Measurements from ENCODE around the gene CDS2. TPM values are rescaled to one million over a fixed set of nuclear protein-coding genes. Genes with fewer than 3 reads are reported as not detected.

The CDS2 gene
- total RNA-seq, 1 experiment from 2014 or later = 49.1 TPM

DNA sequence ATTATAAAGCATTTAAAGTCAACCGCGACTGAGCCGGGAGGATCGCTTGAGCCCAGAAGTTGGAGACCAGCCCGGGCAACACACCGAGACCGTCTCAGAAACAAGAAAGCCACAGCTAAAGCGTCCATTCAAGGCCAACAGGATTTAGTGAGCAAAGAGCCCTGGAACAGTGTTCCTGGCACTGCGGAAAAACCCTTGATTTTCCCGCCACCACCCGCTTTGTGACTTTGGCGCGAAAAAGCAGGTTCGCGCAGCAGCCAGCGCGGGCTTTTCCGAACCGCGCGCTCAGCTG lies 7.7 kb upstream of the CDS2 start:
- Mint-ChIP-seq H3K4me1 (peaks cover 43% of the 10 kb centered on the region), H3K27me3 (ENCODE audit: low read depth) (no peaks in the 10 kb centered on the region), H3K4me3 (peak overlapping the region; percentile 93), H3K27ac (peak overlapping the region; percentile 97), H3K9me3 (no peaks in the 10 kb centered on the region), H3K36me3 (peaks cover 49% of the 10 kb centered on the region)
- ChIA-PET CTCF (interaction anchor here (3.7 kb wide), 1 partner anchor 73 kb away, joined by 23 read pairs; no protein-coding TSS in a partner anchor), POLR2A (interaction anchor here (1.6 kb wide), 1 partner anchor 73 kb away, joined by 5 read pairs; no protein-coding TSS in a partner anchor)
- no peak for DNase-seq (ENCODE audit: low spot score)
- no peak for ATAC-seq
- TF ChIP-seq TEAD4 (CRISPR knock-in tag; IDR thresholded peaks at IDR 0.05) = peak; percentile 92; the same call in 1 of the 2 replicates
- peak; percentile 94; the same call in 1 of the 2 replicates for TF ChIP-seq ESRRA (CRISPR knock-in tag; IDR thresholded peaks at IDR 0.05; ENCODE audit: borderline replicate concordance)
- no peak; the same call in 1 of the 2 replicates for TF ChIP-seq GABPB1 (CRISPR knock-in tag; IDR thresholded peaks at IDR 0.05)
- TF ChIP-seq ZNF138 (CRISPR knock-in tag; conservative IDR thresholded peaks at IDR 0.05) = no peak
- TF ChIP-seq, protein P1, sequence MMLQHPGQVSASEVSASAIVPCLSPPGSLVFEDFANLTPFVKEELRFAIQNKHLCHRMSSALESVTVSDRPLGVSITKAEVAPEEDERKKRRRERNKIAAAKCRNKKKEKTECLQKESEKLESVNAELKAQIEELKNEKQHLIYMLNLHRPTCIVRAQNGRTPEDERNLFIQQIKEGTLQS (CRISPR knock-in tag; conservative IDR thresholded peaks at IDR 0.05) = peak; percentile 90
- peak; percentile 100; the same call in 1 of the 2 replicates for TF ChIP-seq E2F5 (CRISPR knock-in tag; IDR thresholded peaks at IDR 0.05)
- TF ChIP-seq, protein P2, sequence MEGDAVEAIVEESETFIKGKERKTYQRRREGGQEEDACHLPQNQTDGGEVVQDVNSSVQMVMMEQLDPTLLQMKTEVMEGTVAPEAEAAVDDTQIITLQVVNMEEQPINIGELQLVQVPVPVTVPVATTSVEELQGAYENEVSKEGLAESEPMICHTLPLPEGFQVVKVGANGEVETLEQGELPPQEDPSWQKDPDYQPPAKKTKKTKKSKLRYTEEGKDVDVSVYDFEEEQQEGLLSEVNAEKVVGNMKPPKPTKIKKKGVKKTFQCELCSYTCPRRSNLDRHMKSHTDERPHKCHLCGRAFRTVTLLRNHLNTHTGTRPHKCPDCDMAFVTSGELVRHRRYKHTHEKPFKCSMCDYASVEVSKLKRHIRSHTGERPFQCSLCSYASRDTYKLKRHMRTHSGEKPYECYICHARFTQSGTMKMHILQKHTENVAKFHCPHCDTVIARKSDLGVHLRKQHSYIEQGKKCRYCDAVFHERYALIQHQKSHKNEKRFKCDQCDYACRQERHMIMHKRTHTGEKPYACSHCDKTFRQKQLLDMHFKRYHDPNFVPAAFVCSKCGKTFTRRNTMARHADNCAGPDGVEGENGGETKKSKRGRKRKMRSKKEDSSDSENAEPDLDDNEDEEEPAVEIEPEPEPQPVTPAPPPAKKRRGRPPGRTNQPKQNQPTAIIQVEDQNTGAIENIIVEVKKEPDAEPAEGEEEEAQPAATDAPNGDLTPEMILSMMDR (IDR thresholded peaks at IDR 0.05) = no peak
- TF ChIP-seq JUN (CRISPR knock-in tag; IDR thresholded peaks at IDR 0.05) = peak; percentile 97
- TF ChIP-seq SP1 (CRISPR knock-in tag; conservative IDR thresholded peaks at IDR 0.05) = no peak; the same call in 1 of the 2 replicates
- 0 out of 2 replicates have a peak, but pooled peaks have one; percentile 69 for TF ChIP-seq ZBTB21 (CRISPR knock-in tag; IDR thresholded peaks at IDR 0.05; ENCODE audit: borderline replicate concordance)
- peak; percentile 90 for TF ChIP-seq FOXK1 (CRISPR knock-in tag; IDR thresholded peaks at IDR 0.05)
- no peak for TF ChIP-seq TP53 (CRISPR knock-in tag; IDR thresholded peaks at IDR 0.05)
- no peak for TF ChIP-seq KAT7 (CRISPR knock-in tag; IDR thresholded peaks at IDR 0.05; ENCODE audit: borderline replicate concordance)
- no peak for TF ChIP-seq ERG (CRISPR knock-in tag; IDR thresholded peaks at IDR 0.05)
- TF ChIP-seq HMGA2 (CRISPR knock-in tag; IDR thresholded peaks at IDR 0.05) = no peak
- 0 out of 2 replicates have a peak, but pooled peaks have one; percentile 83 for TF ChIP-seq FOXJ3 (CRISPR knock-in tag; IDR thresholded peaks at IDR 0.05; ENCODE audit: borderline replicate concordance)
- TF ChIP-seq, protein P3, sequence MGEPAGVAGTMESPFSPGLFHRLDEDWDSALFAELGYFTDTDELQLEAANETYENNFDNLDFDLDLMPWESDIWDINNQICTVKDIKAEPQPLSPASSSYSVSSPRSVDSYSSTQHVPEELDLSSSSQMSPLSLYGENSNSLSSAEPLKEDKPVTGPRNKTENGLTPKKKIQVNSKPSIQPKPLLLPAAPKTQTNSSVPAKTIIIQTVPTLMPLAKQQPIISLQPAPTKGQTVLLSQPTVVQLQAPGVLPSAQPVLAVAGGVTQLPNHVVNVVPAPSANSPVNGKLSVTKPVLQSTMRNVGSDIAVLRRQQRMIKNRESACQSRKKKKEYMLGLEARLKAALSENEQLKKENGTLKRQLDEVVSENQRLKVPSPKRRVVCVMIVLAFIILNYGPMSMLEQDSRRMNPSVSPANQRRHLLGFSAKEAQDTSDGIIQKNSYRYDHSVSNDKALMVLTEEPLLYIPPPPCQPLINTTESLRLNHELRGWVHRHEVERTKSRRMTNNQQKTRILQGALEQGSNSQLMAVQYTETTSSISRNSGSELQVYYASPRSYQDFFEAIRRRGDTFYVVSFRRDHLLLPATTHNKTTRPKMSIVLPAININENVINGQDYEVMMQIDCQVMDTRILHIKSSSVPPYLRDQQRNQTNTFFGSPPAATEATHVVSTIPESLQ (CRISPR knock-in tag; IDR thresholded peaks at IDR 0.05) = no peak
- TF ChIP-seq, protein P4, sequence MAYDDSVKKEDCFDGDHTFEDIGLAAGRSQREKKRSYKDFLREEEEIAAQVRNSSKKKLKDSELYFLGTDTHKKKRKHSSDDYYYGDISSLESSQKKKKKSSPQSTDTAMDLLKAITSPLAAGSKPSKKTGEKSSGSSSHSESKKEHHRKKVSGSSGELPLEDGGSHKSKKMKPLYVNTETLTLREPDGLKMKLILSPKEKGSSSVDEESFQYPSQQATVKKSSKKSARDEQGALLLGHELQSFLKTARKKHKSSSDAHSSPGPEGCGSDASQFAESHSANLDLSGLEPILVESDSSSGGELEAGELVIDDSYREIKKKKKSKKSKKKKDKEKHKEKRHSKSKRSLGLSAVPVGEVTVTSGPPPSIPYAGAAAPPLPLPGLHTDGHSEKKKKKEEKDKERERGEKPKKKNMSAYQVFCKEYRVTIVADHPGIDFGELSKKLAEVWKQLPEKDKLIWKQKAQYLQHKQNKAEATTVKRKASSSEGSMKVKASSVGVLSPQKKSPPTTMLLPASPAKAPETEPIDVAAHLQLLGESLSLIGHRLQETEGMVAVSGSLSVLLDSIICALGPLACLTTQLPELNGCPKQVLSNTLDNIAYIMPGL (CRISPR knock-in tag; IDR thresholded peaks at IDR 0.05) = 0 out of 2 replicates have a peak, but pooled peaks have one; percentile 18
- peak; percentile 97; the same call in 1 of the 2 replicates for TF ChIP-seq ZNF232 (CRISPR knock-in tag; IDR thresholded peaks at IDR 0.05)
- TF ChIP-seq AR (CRISPR knock-in tag; IDR thresholded peaks at IDR 0.05) = no peak
- TF ChIP-seq ZSCAN18 (CRISPR knock-in tag; IDR thresholded peaks at IDR 0.05) = no peak
- TF ChIP-seq MAX (CRISPR knock-in tag; IDR thresholded peaks at IDR 0.05) = no peak
- TF ChIP-seq NFE2L1 (CRISPR knock-in tag; IDR thresholded peaks at IDR 0.05) = peak; percentile 90
- TF ChIP-seq, protein P5, sequence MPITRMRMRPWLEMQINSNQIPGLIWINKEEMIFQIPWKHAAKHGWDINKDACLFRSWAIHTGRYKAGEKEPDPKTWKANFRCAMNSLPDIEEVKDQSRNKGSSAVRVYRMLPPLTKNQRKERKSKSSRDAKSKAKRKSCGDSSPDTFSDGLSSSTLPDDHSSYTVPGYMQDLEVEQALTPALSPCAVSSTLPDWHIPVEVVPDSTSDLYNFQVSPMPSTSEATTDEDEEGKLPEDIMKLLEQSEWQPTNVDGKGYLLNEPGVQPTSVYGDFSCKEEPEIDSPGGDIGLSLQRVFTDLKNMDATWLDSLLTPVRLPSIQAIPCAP (CRISPR knock-in tag; IDR thresholded peaks at IDR 0.05) = 0 out of 2 replicates have a peak, but pooled peaks have one; percentile 78
- TF ChIP-seq CREM (CRISPR knock-in tag; IDR thresholded peaks at IDR 0.05) = no peak
